Mesodermal cell (in vitro differentiated cells): Measurements from ENCODE around the gene DOC2A.
"Not testable (repeated sequence)": the region's sequence is repeated elsewhere in the genome, so short reads cannot be mapped to it uniquely, and the experiment has no call there.

Experiments
- H3K27ac ChIP-seq: 2 replicates; pipeline ENCODE4 v1.7.0; 2013; ENCODE audit warnings: mild to moderate bottlenecking, low read depth, low read length, moderate library complexity; ENCODE audit not compliant: severe bottlenecking
- H3K36me3 ChIP-seq: 2 replicates; pipeline ENCODE4 v1.7.1; 2013; ENCODE audit warnings: mild to moderate bottlenecking, low read length, moderate library complexity; ENCODE audit not compliant: control insufficient read depth, insufficient read depth
- H3K4me1 ChIP-seq: one replicate; pipeline ENCODE4 v1.7.1; 2013; ENCODE audit warnings: mild to moderate bottlenecking, low read length; ENCODE audit not compliant: insufficient read depth, control insufficient read depth, poor library complexity, severe bottlenecking
- H3K4me3 ChIP-seq: 2 replicates; pipeline ENCODE4 v1.7.0; 2013; ENCODE audit warnings: low read length, control low read depth, mild to moderate bottlenecking; ENCODE audit not compliant: insufficient read depth, poor library complexity, severe bottlenecking; ENCODE audit errors: extremely low read depth
- H3K9me3 ChIP-seq: 2 replicates; pipeline ENCODE4 v1.7.1; 2013; ENCODE audit warnings: mild to moderate bottlenecking, low read length, moderate library complexity; ENCODE audit not compliant: control insufficient read depth
- WGBS, 2 experiments: methylation state at CpG; one replicate each; pipeline ENCODE4 v1.1.5; 2013; ENCODE audit warnings: missing lambda C conversion rate in 2 of 2; ENCODE audit not compliant: insufficient coverage in 2 of 2; 5-methylcytosine and 5-hydroxymethylcytosine counted together

The DOC2A gene

GRCh38 chr16:30041841-30042240, 31.0 kb upstream of the DOC2A start:
- no CpG with 5 or more reads among the region's 5 CpGs for WGBS, 2 experiments
- H3K4me1 ChIP-seq, result no peaks in the 10 kb centered on the region
- H3K27ac ChIP-seq, result no peak overlapping the region
- H3K9me3 ChIP-seq, result no peaks in the 10 kb centered on the region
- no peaks in the 10 kb centered on the region for H3K36me3 ChIP-seq
- H3K4me3 ChIP-seq, result no peak overlapping the region

- not testable (repeated sequence) for H3K9me3 ChIP-seq, H3K4me3 ChIP-seq, H3K36me3 ChIP-seq, H3K27ac ChIP-seq, H3K4me1 ChIP-seq
- WGBS, 2 experiments, result 67 to 82% methylated on average over 1 to 4 of the region's 5 CpGs
These were observed 29.9 kb upstream of the DOC2A start for GRCh38 chr16:30040690-30041089.

- no peaks in the 10 kb centered on the region for H3K4me1 ChIP-seq
- no peak overlapping the region for H3K4me3 ChIP-seq
- no peaks in the 10 kb centered on the region for H3K9me3 ChIP-seq
- H3K36me3 ChIP-seq, result no peaks in the 10 kb centered on the region
- H3K27ac ChIP-seq, result no peak overlapping the region
- WGBS, 2 experiments, result 87% methylated on average over 5 of the region's 5 CpGs
These were observed 29.4 kb upstream of the DOC2A start for GRCh38 chr16:30040221-30040620.

- 83 to 88% methylated on average over 5 to 6 of the region's 7 CpGs for WGBS, 2 experiments
- Histone ChIP-seq H3K4me1 (peaks cover 15% of the 10 kb centered on the region), H3K4me3 (no peak overlapping the region), H3K27ac (no peak overlapping the region), H3K9me3 (no peaks in the 10 kb centered on the region), H3K36me3 (no peaks in the 10 kb centered on the region)
These were observed 22.4 kb upstream of the DOC2A start for GRCh38 chr16:30033270-30033669.

GRCh38 chr16:30032083-30032819, 21.4 kb upstream of the DOC2A start:
- no peaks in the 10 kb centered on the region for H3K36me3 ChIP-seq
- H3K4me3 ChIP-seq, result no peak overlapping the region
- WGBS, 2 experiments, result 14 to 25% methylated on average over 7 to 8 of the region's 12 CpGs
- H3K4me1 ChIP-seq, result peaks cover 15% of the 10 kb centered on the region
- H3K9me3 ChIP-seq, result no peaks in the 10 kb centered on the region
- H3K27ac ChIP-seq, result no peak overlapping the region

- no peaks in the 10 kb centered on the region for H3K9me3 ChIP-seq
- H3K36me3 ChIP-seq, result no peaks in the 10 kb centered on the region
- peaks cover 15% of the 10 kb centered on the region for H3K4me1 ChIP-seq
- WGBS, 2 experiments, result 29 to 34% methylated on average over 5 to 7 of the region's 11 CpGs
- H3K4me3 ChIP-seq, result peak overlapping the region; percentile 21
- H3K27ac ChIP-seq, result no peak overlapping the region
These were observed 20.7 kb upstream of the DOC2A start for GRCh38 chr16:30031477-30031918.

- Histone ChIP-seq H3K4me1 (peaks cover 15% of the 10 kb centered on the region), H3K9me3 (no peaks in the 10 kb centered on the region), H3K36me3 (no peaks in the 10 kb centered on the region), H3K4me3 (peak within 1 kb of the TSS; percentile 21), H3K27ac (no peak within 1 kb of the TSS)
- 1 to 2% methylated on average over 15 to 16 of the region's 27 CpGs for WGBS, 2 experiments
These were observed 20.1 kb upstream of the DOC2A start, which contains the start of gene TLCD3B for GRCh38 chr16:30030841-30031413. Gene TLCD3B, minus strand, starts transcription at chr16:30031271. Its CDS starts 744 bp downstream, at chr16:30030527.

GRCh38 chr16:30030011-30030685, 19.3 kb upstream of the DOC2A start:
- Histone ChIP-seq H3K4me3 (no peak overlapping the region), H3K27ac (no peak overlapping the region), H3K36me3 (no peaks in the 10 kb centered on the region), H3K9me3 (no peaks in the 10 kb centered on the region), H3K4me1 (peaks cover 15% of the 10 kb centered on the region)
- 12 to 23% methylated on average over 13 to 21 of the region's 23 CpGs for WGBS, 2 experiments

GRCh38 chr16:30028438-30029076, 17.7 kb upstream of the DOC2A start:
- WGBS, 2 experiments, result 29 to 33% methylated on average over 14 to 15 of the region's 18 CpGs
- H3K4me1 ChIP-seq, result peaks cover 15% of the 10 kb centered on the region
- H3K9me3 ChIP-seq, result no peaks in the 10 kb centered on the region
- H3K27ac ChIP-seq, result no peak overlapping the region
- no peak overlapping the region for H3K4me3 ChIP-seq
- H3K36me3 ChIP-seq, result no peaks in the 10 kb centered on the region

GRCh38 chr16:30027588-30028437, 17.0 kb upstream of the DOC2A start:
- Histone ChIP-seq H3K4me1 (peaks cover 15% of the 10 kb centered on the region), H3K9me3 (no peaks in the 10 kb centered on the region), H3K4me3 (no peak overlapping the region), H3K36me3 (no peaks in the 10 kb centered on the region), H3K27ac (no peak overlapping the region)
- 72 to 79% methylated on average over 10 to 12 of the region's 13 CpGs for WGBS, 2 experiments
